Measurements from ENCODE around the gene FARP1.

DNA sequence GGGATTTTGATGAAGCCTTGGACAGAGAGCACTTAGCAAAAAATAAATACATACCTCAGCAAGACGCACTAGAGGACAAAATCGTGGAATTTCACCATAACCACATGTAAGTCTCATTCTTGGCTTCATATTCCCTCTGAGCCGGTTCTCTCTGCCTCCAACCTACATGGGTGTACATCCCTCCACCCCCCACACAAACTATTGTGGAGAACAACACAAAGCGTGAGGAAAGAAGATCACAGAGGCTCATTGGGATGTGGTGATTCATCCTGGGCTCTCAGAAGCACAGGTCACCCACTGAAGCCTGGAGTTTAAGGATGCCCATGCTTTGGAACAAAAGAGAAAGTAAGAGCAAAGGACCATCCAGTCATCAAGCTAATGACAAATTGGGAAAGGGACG lies 241.8 kb downstream of the FARP1 start:
- no peak for TF ChIP-seq GATA2 (IDR thresholded peaks at IDR 0.05; ENCODE audit: low read depth, low read length)
- TF ChIP-seq GATA3 (IDR thresholded peaks at IDR 0.05; ENCODE audit: low read depth, low read length) = no peak

All from SH-SY5Y (cell line).